Left ventricle myocardium inferior (tissue), 1 donor: ENCODE measurements around the gene FBXW11. TPM values are rescaled to one million over a fixed set of nuclear protein-coding genes. Genes with fewer than 3 reads are reported as not detected.
A peak's percentile ranks its signal among the peaks of the same experiment; 100 is the strongest.

Source experiments
- DNase-seq: peaks from one replicate; pipeline ENCODE4 v3.0.0-alpha.2; 2020
- H3K27ac ChIP-seq: fragments of 200-600 bp; replicated peaks from 2 replicates; pipeline ENCODE4 v1.8.0; 2021
- H3K27me3 ChIP-seq: fragments of 200-600 bp; 2 replicates; pipeline ENCODE4 v1.8.0; 2021; ENCODE audit warnings: low read depth
- H3K36me3 ChIP-seq: fragments of 200-600 bp; 2 replicates; pipeline ENCODE4 v1.8.0; 2021
- H3K4me1 ChIP-seq: fragments of 200-600 bp; 2 replicates; pipeline ENCODE4 v1.8.0; 2021
- H3K4me3 ChIP-seq: fragments of 200-600 bp; 2 replicates; pipeline ENCODE4 v1.8.0; 2021; ENCODE audit warnings: mild to moderate bottlenecking, moderate library complexity
- H3K9me3 ChIP-seq: fragments of 200-600 bp; replicated peaks from 2 replicates; pipeline ENCODE4 v1.8.0; 2021
- intact Hi-C: fragments of 100-400 bp; cut with micrococcal nuclease; formaldehyde crosslinking; loops from one replicate; pipeline ENCODE4 v1.11.0; 2022
- total RNA-seq: library from RNA; stranded (reverse); fragmentation: NEBNext Ultra II Directional; extraction: Animal tissue kit (Norgen Biotek cat#: 25700); gene quantifications from one replicate; pipeline ENCODE4 v1.2.1, GENCODE V29; 2021
- TF ChIP-seq, protein P1 (sequence below): fragments of 200-600 bp; IDR thresholded peaks from 2 replicates; pipeline ENCODE4 v1.8.0; 2021; ENCODE audit warnings: antibody characterized with exemption, mild to moderate bottlenecking, borderline replicate concordance
- donor health status: DM: no; HTN: yes; CAD: no; lungs with severe emphysema.

FBXW11 gene
- total RNA-seq, 1 donor from 2014 or later, result 69.0 TPM

DNA sequence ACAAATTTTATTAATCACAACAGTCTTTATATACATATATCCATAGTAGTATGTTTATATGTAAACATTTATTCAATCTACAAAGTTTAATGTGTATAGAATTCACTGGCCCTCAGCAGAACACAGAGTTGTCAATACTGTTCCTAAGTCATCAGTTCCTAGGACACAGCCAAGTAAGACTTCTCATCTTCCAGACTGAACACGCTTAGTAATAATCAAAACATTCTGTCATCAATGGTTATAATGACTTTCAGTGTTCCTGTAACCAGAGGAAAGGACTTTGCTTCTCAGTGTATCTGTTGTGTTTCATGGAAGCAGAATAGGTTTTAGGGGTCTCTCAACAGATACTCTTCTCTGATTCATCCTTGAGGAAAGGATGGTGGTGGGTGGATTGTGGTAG lies 138.7 kb downstream of the FBXW11 start:
- intact Hi-C loops, result no loop called here

DNA sequence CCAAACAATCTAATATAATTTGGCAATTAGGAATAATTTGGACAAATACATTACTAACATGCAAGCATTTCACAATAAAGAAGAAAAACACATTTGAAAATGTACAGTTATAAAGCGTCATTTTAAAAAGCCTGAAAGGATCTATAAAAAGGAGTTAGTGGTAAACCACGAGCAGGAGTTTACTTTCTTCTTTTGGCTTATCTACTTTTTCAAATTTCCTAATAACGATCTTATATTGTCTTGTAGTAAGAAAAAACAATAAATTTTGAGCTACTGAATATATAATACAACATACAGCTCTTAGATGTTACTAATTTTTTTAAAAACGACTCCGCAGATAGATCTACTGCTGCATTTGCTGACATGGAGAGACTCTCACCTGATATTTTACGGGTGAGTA lies 141.0 kb downstream of the FBXW11 start:
- Histone ChIP-seq H3K36me3 (peaks cover 46% of the 10 kb centered on the region), H3K27me3 (no peaks in the 10 kb centered on the region)

More for the DNA sequence above, 138.7 kb downstream of the FBXW11 start:
- no peaks in the 10 kb centered on the region for H3K27me3 ChIP-seq
- peaks cover 63% of the 10 kb centered on the region for H3K36me3 ChIP-seq
- no peaks in the 10 kb centered on the region for H3K9me3 ChIP-seq
- TF ChIP-seq, protein P1, sequence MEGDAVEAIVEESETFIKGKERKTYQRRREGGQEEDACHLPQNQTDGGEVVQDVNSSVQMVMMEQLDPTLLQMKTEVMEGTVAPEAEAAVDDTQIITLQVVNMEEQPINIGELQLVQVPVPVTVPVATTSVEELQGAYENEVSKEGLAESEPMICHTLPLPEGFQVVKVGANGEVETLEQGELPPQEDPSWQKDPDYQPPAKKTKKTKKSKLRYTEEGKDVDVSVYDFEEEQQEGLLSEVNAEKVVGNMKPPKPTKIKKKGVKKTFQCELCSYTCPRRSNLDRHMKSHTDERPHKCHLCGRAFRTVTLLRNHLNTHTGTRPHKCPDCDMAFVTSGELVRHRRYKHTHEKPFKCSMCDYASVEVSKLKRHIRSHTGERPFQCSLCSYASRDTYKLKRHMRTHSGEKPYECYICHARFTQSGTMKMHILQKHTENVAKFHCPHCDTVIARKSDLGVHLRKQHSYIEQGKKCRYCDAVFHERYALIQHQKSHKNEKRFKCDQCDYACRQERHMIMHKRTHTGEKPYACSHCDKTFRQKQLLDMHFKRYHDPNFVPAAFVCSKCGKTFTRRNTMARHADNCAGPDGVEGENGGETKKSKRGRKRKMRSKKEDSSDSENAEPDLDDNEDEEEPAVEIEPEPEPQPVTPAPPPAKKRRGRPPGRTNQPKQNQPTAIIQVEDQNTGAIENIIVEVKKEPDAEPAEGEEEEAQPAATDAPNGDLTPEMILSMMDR, result no peak
- H3K27ac ChIP-seq, result no peak overlapping the region
- H3K4me3 ChIP-seq, result no peak overlapping the region
- peaks cover 12% of the 10 kb centered on the region for H3K4me1 ChIP-seq
- DNase-seq, result no peak

DNA sequence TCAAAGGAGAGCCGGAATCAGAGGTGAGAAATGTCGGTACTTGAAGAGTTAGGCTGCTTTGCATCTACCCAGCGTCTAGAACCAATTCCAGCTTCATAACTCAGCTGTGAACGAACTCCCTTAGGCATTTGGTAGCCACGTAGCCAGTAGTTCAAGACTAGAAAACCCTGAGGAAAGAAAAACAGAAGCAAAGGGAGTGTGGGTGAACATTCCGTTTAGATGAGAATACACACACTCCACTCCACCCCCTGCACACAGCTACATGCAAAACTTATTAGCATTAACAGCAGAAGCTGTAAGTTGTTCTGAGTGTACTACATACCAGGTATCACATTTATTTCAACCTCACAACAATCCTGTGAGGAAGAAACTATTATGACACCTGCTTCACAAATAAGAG lies 142.5 kb downstream of the FBXW11 start:
- Histone ChIP-seq H3K27ac (no peak overlapping the region), H3K36me3 (peaks cover 31% of the 10 kb centered on the region), H3K4me1 (peaks cover 9% of the 10 kb centered on the region), H3K4me3 (no peak overlapping the region), H3K9me3 (no peaks in the 10 kb centered on the region), H3K27me3 (no peaks in the 10 kb centered on the region)
- intact Hi-C loops, result no loop called here
- TF ChIP-seq, protein P1, result no peak
- DNase-seq, result no peak

More for the DNA sequence above, 141.0 kb downstream of the FBXW11 start:
- no peak overlapping the region for H3K27ac ChIP-seq
- TF ChIP-seq, protein P1, result no peak
- intact Hi-C loops, result no loop called here
- H3K9me3 ChIP-seq, result no peaks in the 10 kb centered on the region
- peaks cover 16% of the 10 kb centered on the region for H3K4me1 ChIP-seq
- no peak overlapping the region for H3K4me3 ChIP-seq
- DNase-seq, result no peak

DNA sequence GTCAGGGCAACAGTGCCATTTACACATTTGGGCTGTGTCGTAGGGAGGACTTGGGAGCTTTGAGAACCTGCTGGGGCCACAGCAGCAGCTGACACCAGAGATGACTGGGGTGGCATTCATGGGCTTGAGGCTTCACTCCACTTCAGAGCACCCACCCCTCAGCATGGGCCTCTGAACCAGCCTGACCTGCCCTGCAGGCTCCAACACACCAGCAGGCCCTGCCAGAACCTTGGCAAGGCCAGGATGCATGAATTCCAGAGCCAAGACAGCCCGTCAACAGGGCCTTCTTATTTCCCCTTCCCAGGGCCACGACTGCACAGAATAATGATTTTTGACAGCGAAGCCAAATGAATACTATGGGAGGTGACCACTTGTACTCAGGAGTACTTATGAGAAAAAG lies 143.8 kb downstream of the FBXW11 start:
- Histone ChIP-seq H3K27me3 (no peaks in the 10 kb centered on the region), H3K36me3 (peaks cover 18% of the 10 kb centered on the region), H3K9me3 (no peaks in the 10 kb centered on the region), H3K4me3 (no peak overlapping the region), H3K27ac (no peak overlapping the region), H3K4me1 (peaks cover 9% of the 10 kb centered on the region)
- intact Hi-C loops, result no loop called here
- TF ChIP-seq, protein P1, result no peak
- no peak for DNase-seq

DNA sequence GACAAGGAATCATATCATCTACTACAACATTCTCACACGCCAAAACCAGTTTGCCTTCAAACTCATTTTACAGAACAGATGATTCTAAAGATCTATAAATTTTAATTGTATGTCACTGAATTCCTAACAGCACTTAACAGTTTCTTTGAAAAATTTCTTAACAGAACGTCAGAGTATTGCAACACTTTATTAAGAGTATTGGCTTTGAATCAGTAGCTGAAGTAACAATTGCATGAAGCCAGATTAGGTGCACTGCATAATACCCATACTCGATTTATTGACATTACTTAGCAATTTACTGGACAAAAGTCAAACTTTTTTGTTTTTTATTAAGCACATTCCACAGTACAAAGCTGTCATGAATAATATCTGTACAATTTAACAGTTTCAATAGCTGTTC lies 145.1 kb downstream of the FBXW11 start:
- H3K9me3 ChIP-seq, result no peaks in the 10 kb centered on the region
- peaks cover 9% of the 10 kb centered on the region for H3K4me1 ChIP-seq
- no peak overlapping the region for H3K27ac ChIP-seq
- TF ChIP-seq, protein P1, result no peak
- no peaks in the 10 kb centered on the region for H3K27me3 ChIP-seq
- intact Hi-C loops, result no loop called here
- peaks cover 8% of the 10 kb centered on the region for H3K36me3 ChIP-seq
- no peak overlapping the region for H3K4me3 ChIP-seq
- DNase-seq, result no peak

DNA sequence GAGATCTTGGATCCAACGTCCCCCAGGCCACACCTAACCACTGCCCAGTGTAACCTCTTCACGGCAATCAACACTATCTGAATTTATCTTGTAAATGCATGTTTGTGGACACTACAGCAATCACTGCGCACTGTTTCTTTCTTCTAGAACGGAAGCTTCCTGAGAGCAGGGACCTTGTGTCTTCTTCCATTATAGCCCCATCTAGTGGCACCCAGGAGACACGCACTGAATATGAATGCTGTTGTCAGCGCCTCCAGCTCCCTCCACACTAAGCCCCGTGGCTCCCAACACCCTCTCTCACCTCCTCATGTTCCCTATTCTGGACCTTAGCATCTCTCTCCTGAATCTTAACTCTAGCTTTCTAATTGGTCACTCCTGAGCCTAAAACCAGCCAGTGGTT lies 148.1 kb downstream of the FBXW11 start:
- no peak overlapping the region for H3K4me3 ChIP-seq
- intact Hi-C loops, result no loop called here
- no peak overlapping the region for H3K27ac ChIP-seq
- H3K9me3 ChIP-seq, result no peaks in the 10 kb centered on the region
- no peaks in the 10 kb centered on the region for H3K27me3 ChIP-seq
- TF ChIP-seq, protein P1, result peak; percentile 57
- peaks cover 9% of the 10 kb centered on the region for H3K4me1 ChIP-seq
- no peak for DNase-seq
- H3K36me3 ChIP-seq, result peaks cover 3% of the 10 kb centered on the region
